HG02870 (cell line): ENCODE data around the gene IL25.
"Not testable (repeated sequence)": the region's sequence is repeated elsewhere in the genome, so short reads cannot be mapped to it uniquely, and the experiment has no call there.

Experiments used
- ATAC-seq: cut with Tn5 transposase; IDR thresholded peaks from one replicate; pipeline ENCODE4 v1.9.1; 2021; ENCODE audit warnings: mild to moderate bottlenecking, moderate library complexity; ENCODE audit not compliant: unreplicated experiment

IL25 gene

DNA sequence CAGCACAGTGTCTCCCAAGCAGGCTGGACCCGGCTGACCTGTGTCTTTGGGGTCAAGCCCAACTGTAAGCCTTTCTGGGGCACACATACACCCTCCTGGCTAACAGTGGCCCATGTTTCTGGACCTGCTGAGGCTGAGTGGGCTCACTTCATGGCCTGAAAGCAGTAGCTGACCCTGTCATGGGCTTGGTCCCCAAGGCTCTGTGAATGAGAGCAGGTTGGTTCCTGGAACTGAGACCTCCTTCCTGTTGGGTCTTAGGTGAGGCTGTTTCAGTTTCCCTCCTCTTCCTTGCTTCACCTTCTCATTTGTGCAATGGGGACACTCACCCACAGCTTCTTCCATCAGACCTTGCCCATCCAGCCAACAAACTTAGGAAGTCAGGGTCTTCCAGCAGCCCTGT is 744 bp upstream of the IL25 start:
- no peak for ATAC-seq

DNA sequence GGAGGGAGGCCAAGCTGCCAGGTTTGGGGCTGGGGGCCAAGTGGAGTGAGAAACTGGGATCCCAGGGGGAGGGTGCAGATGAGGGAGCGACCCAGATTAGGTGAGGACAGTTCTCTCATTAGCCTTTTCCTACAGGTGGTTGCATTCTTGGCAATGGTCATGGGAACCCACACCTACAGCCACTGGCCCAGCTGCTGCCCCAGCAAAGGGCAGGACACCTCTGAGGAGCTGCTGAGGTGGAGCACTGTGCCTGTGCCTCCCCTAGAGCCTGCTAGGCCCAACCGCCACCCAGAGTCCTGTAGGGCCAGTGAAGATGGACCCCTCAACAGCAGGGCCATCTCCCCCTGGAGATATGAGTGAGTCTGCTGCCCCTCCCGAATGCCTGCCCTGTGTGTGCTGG is 432 bp downstream of the IL25 start:
- no peak for ATAC-seq

DNA sequence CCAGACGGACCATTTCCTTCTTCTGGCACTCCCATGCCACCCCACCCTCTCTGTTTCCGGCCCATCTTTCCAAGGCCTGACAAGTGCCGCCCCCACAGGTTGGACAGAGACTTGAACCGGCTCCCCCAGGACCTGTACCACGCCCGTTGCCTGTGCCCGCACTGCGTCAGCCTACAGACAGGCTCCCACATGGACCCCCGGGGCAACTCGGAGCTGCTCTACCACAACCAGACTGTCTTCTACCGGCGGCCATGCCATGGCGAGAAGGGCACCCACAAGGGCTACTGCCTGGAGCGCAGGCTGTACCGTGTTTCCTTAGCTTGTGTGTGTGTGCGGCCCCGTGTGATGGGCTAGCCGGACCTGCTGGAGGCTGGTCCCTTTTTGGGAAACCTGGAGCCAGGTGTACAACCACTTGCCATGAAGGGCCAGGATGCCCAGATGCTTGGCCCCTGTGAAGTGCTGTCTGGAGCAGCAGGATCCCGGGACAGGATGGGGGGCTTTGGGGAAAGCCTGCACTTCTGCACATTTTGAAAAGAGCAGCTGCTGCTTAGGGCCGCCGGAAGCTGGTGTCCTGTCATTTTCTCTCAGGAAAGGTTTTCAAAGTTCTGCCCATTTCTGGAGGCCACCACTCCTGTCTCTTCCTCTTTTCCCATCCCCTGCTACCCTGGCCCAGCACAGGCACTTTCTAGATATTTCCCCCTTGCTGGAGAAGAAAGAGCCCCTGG is 3.1 kb downstream of the IL25 start:
- ATAC-seq = no peak

DNA sequence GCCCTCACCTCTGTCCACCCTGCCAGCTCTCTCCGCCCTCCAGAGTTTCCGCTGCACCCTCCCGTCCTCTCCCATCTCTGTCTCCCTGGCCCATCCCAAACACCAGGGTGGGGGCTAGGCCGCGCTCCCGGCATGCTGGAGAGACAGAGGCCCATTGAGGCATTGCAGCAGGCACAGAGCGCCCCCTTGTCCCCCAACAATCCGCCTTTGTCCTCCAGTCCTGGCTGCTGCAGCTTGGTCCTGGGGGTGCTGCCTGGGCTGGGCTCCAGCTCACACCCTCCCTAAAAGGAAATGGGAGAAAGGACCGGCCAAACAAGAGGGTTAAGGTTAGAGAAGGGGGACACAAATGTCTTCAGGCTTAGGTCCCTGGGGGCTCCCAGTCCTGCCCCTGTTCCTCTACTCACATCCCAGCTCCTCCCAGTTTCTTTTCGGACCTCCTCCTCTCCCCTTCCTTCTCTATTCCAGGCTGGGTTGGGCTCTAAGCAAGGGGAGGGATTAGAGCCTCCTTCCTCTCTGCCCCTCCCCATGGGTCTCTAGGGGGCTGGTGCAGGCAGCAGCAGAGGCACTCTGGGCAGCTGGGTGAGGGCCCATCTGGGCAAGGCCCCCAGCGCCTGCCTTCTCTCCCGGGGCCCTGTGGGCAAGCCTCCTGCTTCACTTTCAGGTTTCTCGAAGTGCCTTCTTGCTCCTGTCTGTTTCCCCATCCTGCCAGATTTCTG is 4.0 kb downstream of the IL25 start, which contains the start of gene CMTM5:
Gene CMTM5 (plus strand): TSS at position 565 of the 716 bp plus-strand sequence. CDS start 206 bp downstream, outside the sequence.
- no peak for ATAC-seq

DNA sequence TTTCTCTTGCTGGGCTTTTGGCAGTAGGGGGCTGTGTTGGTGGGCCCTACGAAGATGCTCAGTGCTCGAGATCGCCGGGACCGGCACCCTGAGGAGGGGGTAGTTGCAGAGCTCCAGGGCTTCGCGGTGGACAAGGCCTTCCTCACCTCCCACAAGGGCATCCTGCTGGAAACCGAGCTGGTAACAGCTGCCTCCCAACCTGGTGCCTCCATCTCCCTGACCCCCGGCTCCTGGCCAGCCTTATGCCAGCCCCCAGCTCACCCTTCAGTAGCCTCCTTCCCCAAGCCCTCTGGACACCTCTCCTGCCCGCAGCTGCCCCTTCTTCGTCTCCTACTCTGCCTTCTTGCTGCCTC is 4.6 kb downstream of the IL25 start:
- no peak for ATAC-seq

DNA sequence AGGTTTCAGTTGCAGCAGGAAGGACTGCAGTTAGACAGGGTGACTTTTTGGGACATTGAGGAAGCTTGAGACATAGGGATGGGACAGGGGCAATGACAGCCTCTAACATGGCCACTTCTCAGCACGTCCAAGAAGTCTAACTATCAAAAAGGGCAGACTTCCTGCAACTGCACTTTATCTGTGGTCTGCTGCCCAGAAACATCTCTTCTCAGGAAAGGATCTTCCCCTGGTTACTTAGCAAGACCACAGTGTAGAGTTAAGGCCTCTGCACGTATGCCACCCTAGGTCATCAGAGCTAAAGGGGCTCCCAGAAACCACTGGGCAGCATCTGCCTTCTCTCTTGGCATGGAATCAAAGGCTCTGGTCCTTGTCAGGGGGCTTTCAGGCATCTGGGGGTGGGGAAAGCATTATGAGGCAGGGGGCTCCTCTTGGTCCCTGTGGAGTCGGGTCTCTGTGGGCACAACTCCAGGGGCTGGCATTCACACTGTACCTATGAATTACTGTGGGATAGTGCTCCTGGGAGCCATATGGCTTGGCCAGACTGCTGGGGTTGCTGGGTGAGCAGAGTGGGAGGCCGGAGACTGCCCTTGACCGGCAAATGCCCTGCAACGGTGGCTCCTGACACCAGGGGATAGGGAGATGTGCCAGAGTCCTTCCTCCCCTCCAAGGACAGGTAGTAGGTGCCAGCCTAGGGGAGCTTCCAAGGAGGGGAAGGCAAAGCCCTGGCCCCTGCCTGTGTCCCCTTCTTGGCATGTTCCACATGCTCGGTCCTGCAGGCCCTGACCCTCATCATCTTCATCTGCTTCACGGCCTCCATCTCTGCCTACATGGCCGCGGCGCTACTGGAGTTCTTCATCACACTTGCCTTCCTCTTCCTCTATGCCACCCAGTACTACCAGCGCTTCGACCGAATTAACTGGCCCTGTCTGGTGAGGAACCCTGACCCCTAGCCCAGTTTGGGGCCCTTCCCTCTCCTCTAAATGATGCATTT is 5.3 kb downstream of the IL25 start:
- no peak for ATAC-seq

DNA sequence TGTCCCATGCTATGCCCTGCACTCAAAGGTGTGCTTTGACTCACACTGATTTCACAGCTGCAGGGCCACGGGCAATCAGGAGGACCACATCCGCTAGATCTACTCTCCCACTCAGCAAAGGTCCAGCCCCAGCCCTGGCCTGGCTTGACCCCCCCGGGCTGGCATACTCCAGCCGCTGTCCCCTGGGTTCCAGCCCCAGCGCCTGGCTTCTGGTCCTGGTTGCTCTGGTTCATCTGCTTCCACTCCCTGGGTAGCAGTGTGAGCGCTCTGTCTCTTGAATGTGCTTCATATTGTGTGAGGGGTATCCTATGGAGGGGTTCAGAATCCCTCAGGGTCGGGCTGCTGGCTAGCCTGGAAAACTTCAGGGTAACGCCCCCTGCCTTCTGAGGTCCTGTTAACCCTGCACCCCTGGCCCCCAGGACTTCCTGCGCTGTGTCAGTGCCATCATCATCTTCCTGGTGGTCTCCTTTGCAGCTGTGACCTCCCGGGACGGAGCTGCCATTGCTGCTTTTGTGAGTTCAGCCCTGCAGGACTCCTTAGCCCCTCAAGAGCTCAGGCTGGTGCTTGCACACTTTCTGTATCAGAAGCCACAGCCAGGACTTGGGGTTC is 6.1 kb downstream of the IL25 start:
- no peak for ATAC-seq

DNA sequence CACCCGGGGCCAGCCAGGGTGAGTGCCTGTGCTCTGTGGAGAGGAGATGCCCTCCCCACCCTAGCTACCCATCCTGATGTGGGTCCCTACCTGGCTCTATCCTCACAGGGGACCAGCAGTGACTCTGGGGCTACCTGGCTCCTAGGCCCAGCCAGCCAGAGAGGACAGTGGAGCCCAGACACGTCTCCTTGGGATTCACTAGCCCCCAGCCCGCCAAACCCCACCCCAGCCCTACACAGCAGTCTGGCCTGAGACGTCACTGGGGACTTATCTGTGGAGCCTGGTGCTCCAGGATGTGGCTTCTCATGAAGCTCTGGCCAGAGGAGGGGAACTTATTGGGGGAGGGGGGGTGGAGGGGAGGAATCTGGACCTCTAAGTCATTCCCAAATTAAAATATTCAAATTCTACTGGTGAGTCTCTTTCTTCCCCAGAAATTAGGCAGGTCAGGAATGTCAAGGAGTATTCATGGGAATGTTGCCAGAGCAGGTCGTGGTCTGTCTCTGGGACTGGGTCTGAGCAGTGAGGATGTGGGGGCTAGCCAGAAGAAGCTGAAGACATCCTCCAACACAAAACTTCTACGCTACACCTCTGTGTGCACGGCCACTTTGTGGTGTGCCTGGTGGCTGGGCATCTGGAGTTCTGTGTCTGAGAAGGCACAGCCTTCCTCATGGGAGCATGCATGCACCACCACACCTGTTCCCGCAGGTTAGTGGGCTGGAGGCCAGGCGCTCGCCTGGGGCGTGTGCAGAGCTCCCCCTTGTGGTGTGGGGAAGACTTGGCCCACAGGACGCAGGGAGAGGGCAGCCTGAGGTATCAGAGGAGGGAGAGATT is 7.0 kb downstream of the IL25 start:
- no peak for ATAC-seq

DNA sequence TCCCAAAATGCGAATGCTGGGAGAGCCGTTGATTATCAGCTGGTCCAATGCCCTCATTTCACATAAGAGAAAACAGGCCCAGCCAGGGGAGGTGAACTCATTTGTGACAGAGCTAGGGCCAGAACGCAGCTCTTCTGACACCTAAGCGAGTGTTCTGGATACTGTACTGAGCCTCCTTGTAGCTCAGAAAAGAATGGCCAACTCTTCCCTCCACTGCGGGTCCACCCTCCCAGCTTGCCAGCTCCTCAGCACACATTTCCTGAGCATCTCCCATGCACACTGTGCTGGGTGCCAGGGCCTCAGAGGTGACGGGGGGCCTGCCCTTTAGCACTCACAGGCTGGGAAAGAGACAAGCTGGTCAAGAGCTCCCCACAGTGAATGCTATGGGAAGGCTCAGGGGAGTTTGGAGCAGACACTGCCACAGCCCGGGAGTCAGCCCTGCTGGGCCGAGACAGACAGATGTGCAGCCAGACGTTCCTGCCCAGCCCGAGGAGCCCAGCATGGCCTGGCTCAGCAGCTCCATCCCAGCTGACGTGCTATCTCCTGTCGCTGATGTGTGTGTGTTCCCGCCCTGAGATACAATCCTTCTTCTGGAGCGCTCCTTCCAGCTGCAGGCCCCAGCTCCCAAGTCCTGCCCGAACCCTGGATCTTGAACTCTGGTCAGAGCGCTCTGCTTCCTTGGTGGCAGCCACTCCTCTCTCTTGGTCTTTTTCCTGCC is 7.7 kb downstream of the IL25 start:
- ATAC-seq = no peak

DNA sequence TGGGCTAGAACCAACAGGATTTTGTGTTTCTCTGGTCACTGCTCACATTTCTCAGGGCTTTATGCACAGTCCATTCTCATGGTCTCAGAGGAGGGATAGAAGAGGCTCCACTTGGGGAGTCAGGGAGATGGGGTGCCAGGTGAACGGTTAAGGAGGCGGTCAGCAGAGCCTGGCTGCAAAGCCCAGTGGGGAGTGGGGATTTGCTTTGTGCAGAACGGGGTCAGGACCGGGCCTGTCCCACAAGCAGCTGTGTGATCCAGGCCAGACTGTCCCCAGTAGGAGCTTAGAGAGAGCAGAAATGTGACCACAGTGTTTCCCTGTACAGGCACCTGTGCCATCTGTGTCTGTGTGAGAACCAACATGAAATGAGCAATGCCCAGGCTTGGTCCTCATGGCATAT is 8.4 kb downstream of the IL25 start:
- no peak for ATAC-seq

DNA sequence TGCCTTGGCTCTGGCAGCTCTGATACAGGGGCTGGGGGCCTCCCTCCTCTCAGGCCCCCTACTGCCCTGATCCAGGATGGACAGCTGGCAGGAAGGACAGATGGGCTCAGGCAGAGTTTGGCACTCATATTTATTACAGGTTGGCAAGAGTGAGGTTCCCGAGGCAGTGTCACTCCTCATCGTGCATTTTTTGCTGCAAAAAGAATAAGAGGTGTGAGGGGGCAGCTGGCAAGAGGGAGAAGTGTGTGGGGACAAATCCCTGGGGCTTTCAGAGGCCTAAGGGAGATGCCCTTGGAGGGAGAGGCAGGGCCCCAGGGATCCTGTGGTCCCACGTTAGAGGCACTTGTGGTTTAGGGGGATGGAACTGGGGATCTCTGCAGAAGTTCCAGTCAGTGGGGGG is 9.3 kb downstream of the IL25 start:
- no peak for ATAC-seq

DNA sequence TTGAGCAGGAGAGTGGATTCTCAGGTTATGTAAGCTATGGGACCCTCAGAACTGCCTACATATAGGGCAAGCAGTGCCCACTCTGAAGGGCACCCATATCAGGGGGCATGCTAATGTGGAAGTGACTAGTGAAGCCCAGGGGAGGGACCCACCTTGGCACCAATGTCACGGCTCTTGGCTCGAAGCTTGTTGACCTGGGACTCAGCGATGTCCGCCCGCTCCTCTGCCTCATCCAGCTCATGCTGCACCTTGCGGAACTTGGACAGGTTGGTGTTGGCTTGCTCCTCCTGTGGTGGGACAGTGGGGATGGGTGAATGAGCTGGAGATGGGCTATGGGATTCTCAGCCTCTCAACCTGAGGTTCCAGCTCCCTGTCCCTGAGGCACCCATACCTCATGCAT is 9.7 kb downstream of the IL25 start:
- no peak for ATAC-seq

DNA sequence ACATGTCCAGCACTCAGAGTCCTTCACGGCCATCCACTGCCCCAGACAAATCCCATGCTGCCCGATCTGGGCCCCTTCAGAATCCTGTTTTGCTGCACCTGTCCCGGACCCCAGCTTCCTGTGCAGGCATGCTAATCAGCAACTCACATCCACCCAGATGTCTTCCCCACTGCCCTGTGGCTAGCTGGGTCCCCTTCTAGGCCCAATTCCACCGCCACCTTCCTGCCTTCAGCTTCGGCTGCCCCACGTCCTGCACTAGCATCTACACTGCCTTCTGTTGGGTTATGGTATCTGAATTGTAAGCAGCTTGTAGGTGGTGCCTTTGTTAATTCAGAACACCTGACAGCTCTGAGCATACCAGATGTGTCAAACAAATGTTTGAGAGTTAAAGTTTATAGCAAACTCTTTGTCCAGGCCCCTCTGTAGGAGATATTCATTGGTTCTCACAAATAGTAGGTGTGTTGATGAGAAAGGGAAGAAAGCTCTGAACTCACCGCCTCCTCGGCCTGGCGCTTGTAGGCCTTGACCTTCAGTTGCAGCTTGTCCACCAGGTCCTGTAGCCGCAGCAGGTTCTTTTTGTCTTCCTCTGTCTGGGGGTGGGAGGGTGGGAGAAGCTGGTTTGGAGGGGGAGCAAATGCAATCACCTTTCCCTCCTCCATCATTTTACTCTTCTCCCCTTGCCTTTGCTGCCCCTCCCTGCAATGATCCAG is 10.3 kb downstream of the IL25 start:
- no peak for ATAC-seq

DNA sequence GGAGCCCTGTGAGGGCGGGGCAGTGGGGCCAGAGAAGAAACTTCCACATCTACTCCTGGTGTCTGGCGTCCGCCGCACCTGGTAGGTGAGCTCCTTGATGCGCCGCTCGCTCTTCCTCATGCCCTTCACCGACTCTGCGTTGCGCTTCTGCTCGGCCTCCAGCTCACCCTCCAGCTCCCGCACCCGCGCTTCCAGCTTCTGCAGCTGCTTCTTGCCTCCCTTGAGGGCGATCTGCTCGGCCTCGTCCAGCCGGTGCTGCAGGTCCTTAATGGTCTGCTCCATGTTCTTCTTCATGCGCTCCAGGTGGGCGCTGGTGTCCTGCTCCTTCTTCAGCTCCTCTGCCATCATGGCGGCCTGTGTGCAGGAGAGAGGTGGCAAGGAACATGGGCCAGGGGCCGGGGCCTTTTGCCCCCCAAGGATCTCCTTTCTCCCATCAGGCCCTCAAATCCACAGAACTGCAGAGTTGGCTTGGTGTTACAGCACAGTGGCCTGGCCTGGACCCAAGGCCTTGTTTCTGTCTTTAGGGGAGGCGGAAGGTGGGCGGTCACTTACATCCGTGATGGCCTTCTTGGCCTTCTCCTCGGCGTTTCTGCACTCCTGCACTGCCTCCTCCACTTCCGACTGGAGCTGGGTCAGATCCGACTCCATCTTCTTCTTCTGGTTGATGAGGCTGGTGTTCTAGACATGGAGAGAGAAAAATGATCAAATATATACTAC is 11.9 kb downstream of the IL25 start:
- no peak for ATAC-seq

DNA sequence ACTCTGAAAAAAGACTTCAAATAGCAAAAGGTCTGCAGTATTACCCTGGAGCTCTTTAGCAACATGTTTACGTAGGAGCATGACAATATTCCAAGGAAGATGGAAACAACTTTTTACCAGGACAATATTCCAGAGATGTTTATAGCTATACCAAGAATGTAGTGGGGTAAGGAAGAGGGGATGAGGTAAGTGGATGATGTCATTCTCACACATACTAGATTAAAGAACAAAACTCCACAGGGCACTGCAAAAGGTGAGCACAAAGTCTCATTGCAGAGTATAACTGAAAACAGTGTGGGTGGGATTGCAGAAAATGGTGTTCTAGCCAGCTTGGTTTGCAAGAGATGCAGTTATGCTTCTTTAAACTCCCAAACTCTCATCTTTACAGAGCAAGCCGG is 12.6 kb downstream of the IL25 start:
- no peak for ATAC-seq

DNA sequence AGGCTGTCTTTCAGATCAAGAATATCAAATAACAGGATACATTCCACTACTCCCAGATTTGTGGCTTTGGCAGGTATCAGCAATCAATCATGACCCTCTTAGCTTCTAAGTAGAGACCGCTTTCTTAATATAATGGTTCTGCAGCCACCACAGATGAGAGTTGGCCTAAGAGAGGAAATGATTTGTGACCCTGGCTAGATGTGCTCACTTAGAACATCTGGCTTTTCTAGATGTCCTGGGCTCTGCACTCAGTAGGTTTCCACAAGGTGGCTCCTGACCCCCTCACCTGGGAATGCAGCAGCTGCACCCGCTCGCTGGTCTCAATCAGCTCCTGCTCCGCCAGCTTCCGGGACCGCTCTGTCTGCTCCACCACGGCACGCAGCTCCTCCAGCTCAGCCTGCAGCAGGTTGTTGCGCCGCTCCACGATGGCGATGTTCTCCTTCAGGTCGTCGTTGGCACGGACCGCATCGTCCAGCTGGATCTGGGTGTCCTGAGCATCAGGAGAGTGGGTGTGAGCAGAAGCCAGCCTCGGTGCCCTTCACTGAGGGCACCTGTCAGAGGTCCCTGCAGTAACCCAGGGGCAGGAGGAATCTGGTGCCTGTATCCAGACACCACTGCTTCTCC is 13.1 kb downstream of the IL25 start:
- ATAC-seq = no peak

DNA sequence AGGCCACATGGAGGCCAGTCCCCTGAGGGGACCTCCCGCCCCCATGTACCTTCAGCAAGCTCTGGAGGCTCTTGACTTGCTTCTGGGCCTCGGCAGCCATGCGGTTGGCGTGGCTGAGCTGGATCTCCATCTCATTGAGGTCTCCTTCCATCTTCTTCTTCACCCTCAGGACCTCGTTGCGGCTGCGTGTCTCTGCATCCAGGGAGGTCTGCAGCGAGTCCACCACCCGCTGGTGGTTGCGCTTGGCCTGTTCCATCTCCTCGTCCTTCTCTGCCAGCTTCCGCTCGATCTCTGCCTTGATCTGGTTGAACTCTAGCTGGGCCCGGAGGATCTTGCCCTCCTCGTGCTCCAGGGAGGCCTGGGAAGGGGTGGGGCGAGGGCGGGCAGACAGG is 13.7 kb downstream of the IL25 start:
- not testable (repeated sequence) for ATAC-seq

DNA sequence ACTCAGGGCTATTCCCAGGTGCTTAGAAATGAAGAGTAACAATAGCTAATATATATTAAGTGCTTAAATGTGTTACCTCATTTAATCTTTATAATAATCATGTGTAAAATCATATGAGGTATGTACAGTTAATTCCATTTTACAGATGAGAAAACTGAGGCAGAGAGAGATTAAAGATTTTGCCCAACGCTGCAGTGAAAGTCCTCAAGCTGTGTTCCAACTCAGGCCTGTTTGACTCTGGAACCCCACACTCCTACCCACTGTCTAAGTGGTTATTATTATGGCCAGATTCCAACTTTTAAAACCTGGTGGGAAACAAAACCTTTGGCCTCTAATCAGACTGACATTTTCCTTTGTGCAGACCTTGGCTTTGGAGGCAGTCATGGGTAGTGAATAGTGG is 14.4 kb downstream of the IL25 start:
- ATAC-seq = no peak
